WI38 (cell line): ENCODE measurements around the gene CNIH3.

ENCODE experiments used
- H3K4me3 ChIP-seq: 2 replicates; pipeline ENCODE4 v1.5.1; 2011; ENCODE audit warnings: low read depth, mild to moderate bottlenecking, control low read depth, low read length
- CTCF ChIP-seq: IDR thresholded peaks from 2 replicates; pipeline ENCODE4 v1.5.1; 2012; ENCODE audit warnings: low read depth, mild to moderate bottlenecking, control low read depth, low read length

The CNIH3 gene

GRCh38 chr1:224766266-224766665 lies 150.1 kb downstream of the CNIH3 start:
- TF ChIP-seq CTCF = no peak
- H3K4me3 ChIP-seq = no peak overlapping the region

- no peak overlapping the region for H3K4me3 ChIP-seq
- TF ChIP-seq CTCF = no peak
These were observed 150.9 kb downstream of the CNIH3 start for GRCh38 chr1:224767031-224767430.

GRCh38 chr1:224767676-224768075 lies 151.6 kb downstream of the CNIH3 start:
- H3K4me3 ChIP-seq = no peak overlapping the region
- no peak for TF ChIP-seq CTCF

GRCh38 chr1:224768971-224769370 lies 152.9 kb downstream of the CNIH3 start:
- no peak overlapping the region for H3K4me3 ChIP-seq
- TF ChIP-seq CTCF = no peak

GRCh38 chr1:224769452-224770335 lies 153.6 kb downstream of the CNIH3 start:
- H3K4me3 ChIP-seq = no peak overlapping the region
- no peak for TF ChIP-seq CTCF

GRCh38 chr1:224770336-224770693 lies 154.2 kb downstream of the CNIH3 start:
- no peak for TF ChIP-seq CTCF
- H3K4me3 ChIP-seq = no peak overlapping the region

GRCh38 chr1:224773646-224774045 lies 157.5 kb downstream of the CNIH3 start:
- no peak for TF ChIP-seq CTCF
- H3K4me3 ChIP-seq = no peak overlapping the region
